COLO668 (cell line): ENCODE results near the gene POLD1.

Experiments
- DNase-seq: peaks from one replicate; lab custom pipeline; 2025; ENCODE audit not compliant: unreplicated experiment; lab: John Stamatoyannopoulos, UW

The POLD1 gene

GRCh38 chr19:50365434-50366306 is 18.5 kb upstream of the POLD1 start, which contains the start of gene NAPSA:
NAPSA (minus strand) TSS chr19:50365639; CDS start chr19:50365621, 18 bp downstream.
- no peak for DNase-seq

GRCh38 chr19:50368649-50369570 is 15.2 kb upstream of the POLD1 start:
- peak; percentile 76 for DNase-seq

GRCh38 chr19:50371914-50372475 is 12.2 kb upstream of the POLD1 start:
- no peak for DNase-seq

DNA sequence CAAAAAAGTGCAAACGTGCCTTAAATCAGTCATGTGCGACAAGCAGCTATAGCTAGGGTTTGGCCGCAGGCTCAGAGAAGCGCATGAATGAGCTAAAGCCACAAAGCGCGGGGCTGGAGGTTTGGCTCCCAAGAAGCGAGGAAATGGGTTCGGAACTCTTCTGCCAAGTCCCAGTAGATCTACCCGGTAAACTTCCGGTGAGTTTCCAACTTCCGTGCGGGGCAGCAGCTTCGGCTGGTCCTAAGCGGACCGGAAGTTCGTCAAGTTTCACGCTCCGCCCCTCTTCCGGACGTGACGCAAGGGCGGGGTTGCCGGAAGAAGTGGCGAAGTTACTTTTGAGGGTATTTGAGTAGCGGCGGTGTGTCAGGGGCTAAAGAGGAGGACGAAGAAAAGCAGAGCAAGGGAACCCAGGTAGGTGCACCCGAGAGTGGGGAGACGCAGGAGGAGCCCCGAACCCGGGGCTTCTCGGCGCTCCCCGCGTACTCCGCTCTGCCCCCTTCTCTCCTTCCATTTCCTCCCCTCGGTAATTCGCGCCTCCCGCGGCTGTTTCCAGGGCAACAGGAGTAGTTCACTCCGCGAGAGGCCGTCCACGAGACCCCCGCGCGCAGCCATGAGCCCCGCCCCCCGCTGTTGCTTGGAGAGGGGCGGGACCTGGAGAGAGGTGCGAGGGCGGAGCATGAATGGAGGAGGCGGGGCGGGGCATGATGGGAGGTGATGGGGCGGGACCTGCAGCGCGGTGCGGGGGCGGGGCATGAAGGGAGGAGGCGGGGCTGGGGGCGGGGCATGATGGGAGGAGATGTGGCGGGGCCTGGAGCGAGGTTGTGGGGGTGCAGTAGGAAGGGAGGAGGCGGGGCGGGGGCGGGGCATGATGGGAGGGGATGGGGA is 7.7 kb upstream of the POLD1 start, which contains the start of gene NR1H2:
Gene NR1H2, plus strand, starts transcription at position 292 of the 885 bp plus-strand sequence. CDS start 1,149 bp downstream, outside the sequence.
- peak; percentile 93 for DNase-seq

GRCh38 chr19:50377051-50377461 is 7.1 kb upstream of the POLD1 start:
- peak; percentile 47 for DNase-seq

DNA sequence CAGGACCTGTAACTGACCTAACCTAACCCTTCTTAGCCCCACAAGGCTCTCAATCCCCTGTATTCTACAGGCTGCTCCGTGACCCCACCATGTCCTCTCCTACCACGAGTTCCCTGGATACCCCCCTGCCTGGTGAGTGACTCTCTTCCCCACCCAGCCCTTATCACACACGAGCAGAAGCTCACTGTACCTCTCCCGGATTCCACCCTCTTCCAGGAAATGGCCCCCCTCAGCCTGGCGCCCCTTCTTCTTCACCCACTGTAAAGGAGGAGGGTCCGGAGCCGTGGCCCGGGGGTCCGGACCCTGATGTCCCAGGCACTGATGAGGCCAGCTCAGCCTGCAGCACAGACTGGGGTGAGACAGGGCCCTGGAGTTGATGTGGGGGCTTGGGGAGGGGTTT is 6.6 kb upstream of the POLD1 start:
- DNase-seq, result no peak

- no peak for DNase-seq
Observed at GRCh38 chr19:50378169-50378862, 5.8 kb upstream of the POLD1 start.

DNA sequence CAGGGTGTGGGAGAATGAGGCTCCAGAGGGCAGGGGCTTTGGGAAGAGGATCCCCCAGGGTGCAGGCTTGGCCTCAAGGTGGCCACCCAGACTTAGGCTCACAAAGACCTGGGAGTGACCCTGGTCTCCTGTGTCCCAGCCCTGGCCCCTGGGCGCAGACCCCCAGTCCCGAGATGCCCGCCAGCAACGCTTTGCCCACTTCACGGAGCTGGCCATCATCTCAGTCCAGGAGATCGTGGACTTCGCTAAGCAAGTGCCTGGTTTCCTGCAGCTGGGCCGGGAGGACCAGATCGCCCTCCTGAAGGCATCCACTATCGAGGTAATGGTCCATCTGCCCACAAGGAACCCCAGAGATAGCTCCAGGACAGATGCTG is 5.3 kb upstream of the POLD1 start:
- no peak for DNase-seq

- DNase-seq, result no peak
Observed at GRCh38 chr19:50379602-50380001, 4.5 kb upstream of the POLD1 start.

DNA sequence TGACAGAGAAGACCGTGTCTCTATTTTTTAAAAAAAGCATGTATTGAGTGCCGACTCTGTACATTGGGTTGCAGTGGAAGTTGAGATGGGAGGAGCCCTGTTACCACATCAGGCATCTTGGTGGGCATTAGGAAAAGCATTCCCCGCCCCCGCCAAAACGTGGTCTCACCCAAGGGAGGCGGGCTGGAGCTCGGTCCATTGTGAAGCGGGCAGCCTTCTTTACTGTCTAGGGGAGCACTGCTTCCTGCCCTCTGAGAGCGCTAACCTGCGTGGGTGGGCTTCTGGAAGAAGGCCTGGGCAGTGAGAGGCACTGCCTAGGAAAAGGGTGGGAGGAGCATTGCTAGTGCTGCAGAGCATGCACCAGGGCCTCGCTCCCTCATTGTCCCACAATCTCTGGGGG is 4.0 kb upstream of the POLD1 start:
- no peak for DNase-seq

DNA sequence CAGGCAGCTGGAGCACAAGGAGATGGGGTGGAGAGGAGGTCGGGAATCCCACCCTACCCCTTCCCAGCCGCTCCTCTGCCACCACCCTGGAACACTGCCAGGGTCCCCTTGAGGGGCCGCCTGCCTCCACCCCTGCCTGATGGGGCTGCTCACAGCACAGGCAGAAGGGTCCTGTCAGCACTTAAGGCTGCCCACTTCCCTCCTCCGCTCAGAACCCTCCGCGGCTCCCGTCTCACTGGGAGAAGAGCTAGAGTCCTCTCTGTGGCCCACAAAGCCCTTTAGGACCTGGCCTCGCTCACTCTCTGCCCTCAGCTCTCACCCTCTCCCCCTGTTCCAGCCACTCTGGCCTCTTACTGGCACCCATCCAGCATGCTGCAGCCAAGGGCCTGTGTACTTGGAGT is 3.4 kb upstream of the POLD1 start:
- no peak for DNase-seq

- DNase-seq, result no peak
Observed at GRCh38 chr19:50381881-50382729, 2.0 kb upstream of the POLD1 start.

GRCh38 chr19:50383001-50383851 is 921 bp upstream of the POLD1 start:
- no peak for DNase-seq

- DNase-seq, result peak; percentile 10
Observed at GRCh38 chr19:50384685-50385535, 763 bp downstream of the POLD1 start.

- DNase-seq, result no peak
Observed at GRCh38 chr19:50387176-50387867, 3.2 kb downstream of the POLD1 start.

DNA sequence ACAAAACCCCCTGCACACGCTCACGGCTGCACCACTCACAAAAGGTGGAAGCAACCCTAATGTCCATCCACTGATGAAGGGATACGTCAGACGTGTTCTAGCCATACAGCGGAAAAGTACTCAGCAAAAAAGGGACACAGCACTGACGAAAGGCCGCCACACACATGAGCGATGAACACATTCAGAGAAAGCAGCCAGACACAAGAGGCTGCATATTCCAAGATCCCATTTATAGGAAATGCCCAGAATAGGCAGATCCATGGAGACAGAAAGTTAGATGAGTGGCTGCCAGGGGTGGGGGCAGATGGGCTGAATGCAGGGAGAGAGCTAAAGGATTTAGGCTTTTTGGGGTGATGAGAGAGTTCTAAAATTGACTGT is 3.7 kb downstream of the POLD1 start:
- no peak for DNase-seq
